Activated naive CD4-positive, alpha-beta T cell treated with anti-CD3 and anti-CD28 coated beads, Interleukin-2, amount 10 ng/mL, durations not matched to agents 7 days and 5 days (primary cell): ENCODE measurements around the gene EIF1.

Source experiments
- CTCF ChIA-PET: fragments of 350-600 bp; sonication (Branson Sonifier 250); formaldehyde crosslinking; loops from one replicate; lab custom pipeline; 2021; ENCODE audit warnings: antibody characterized with exemption; lab: Charles Lee
- DNase-seq: peaks from one replicate; pipeline ENCODE4 v3.0.0-alpha.2; 2020
- H3K27ac Mint-ChIP-seq: one replicate; pipeline ENCODE4 v1.8.0; 2021; ENCODE audit warnings: mild to moderate bottlenecking, moderate library complexity, mixed read lengths
- H3K27me3 Mint-ChIP-seq: one replicate; pipeline ENCODE4 v1.8.0; 2021; ENCODE audit warnings: mild to moderate bottlenecking, mixed read lengths
- H3K36me3 Mint-ChIP-seq: one replicate; pipeline ENCODE4 v1.8.0; 2021; ENCODE audit warnings: mixed read lengths
- H3K4me1 Mint-ChIP-seq: one replicate; pipeline ENCODE4 v1.8.0; 2021; ENCODE audit warnings: mixed read lengths
- H3K4me3 Mint-ChIP-seq: one replicate; pipeline ENCODE4 v1.8.0; 2021; ENCODE audit warnings: mild to moderate bottlenecking, moderate library complexity, mixed read lengths
- H3K9me3 Mint-ChIP-seq: one replicate; pipeline ENCODE4 v1.8.0; 2021; ENCODE audit warnings: mixed read lengths

The EIF1 gene

DNA sequence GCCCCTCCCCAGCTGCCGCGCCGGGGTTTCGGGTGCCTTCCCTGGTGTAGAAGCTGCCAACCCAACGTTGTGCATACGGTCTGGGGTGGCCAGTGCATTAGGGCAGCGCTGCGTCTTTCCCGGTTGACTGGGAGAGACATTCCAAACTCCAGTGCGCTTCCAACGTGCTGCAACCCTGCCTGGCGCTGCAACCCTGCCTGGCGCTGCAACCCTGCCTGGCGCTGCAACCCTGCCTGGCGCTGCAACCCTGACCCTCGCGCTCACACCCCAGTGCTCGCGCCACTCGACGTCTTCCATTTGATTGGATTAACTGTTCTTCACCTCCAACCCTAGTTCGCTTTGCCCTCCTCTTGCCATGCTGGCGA is 46.2 kb downstream of the EIF1 start:
- H3K27me3 Mint-ChIP-seq, result peaks cover 82% of the 10 kb centered on the region
- H3K4me3 Mint-ChIP-seq, result no peak overlapping the region
- no peaks in the 10 kb centered on the region for H3K9me3 Mint-ChIP-seq
- H3K4me1 Mint-ChIP-seq, result peaks cover 8% of the 10 kb centered on the region
- no peak for DNase-seq
- H3K36me3 Mint-ChIP-seq, result no peaks in the 10 kb centered on the region
- no peak overlapping the region for H3K27ac Mint-ChIP-seq
- CTCF ChIA-PET, result interaction anchor here (1.0 to 4.4 kb wide), 4 partner anchors 8 to 66 kb away, joined by 3 to 55 read pairs (median 3); no protein-coding TSS in a partner anchor

DNA sequence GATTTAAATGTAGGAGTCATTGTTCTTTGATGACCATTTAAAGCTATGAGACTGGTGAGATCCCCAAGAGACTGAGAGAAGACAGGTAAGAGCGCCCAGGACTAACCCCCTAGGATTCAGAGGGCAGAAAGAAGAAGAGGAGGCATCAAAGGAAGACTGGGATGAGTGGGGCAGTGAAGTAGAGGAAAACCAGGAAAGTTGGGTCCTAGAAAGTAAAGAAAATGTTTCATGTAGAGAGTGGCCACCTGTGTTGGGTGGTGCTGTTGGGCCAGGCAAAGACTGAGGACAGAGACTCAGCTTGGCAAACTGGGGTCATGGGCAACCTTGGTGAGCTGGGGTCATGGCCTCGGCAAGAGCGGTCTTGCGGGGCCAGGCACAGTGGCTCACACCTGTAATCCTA is 47.1 kb downstream of the EIF1 start:
- Mint-ChIP-seq H3K36me3 (no peaks in the 10 kb centered on the region), H3K4me3 (no peak overlapping the region), H3K9me3 (no peaks in the 10 kb centered on the region), H3K4me1 (peaks cover 8% of the 10 kb centered on the region), H3K27ac (no peak overlapping the region), H3K27me3 (peaks cover 74% of the 10 kb centered on the region)
- no peak for DNase-seq
- CTCF ChIA-PET, result interaction anchor here (1.1 to 4.4 kb wide), 3 partner anchors 8 to 229 kb away, joined by 3 to 55 read pairs (median 3); no protein-coding TSS in a partner anchor

DNA sequence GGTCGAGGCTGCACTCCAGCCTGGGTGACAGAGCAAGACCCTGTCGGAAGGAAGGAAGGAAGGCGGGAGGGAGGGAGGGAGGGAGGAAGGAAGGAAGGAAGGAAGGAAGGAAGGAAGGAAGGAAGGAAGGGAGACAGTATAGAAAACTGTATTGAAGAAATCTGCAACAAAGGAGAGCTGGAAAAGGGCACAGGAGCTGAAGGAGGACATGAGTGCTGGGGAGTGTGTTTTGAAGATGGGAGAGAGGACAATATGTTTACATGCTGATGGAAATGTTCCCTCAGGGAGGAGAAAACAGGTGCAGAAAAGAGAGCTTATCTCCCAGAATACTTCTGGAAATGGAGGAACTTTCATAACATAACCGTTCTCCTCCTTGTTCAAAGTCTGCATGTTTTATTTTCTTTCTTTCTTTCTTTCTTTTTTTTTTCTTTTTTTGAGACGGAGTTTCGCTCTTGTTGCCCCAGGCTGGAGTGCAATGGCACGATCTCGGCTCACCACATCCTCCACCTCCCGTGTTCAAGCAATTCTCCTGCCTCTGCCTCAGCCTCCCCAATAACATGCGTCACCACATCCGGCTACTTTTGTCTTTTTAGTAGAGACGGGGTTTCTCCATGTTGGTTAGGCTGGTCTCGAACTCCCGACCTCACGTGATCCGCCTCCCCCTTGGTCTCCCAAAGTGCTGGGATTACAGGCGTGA is 48.4 kb downstream of the EIF1 start:
- Mint-ChIP-seq H3K27me3 (peaks cover 63% of the 10 kb centered on the region), H3K27ac (peak overlapping the region; percentile 56)

DNA sequence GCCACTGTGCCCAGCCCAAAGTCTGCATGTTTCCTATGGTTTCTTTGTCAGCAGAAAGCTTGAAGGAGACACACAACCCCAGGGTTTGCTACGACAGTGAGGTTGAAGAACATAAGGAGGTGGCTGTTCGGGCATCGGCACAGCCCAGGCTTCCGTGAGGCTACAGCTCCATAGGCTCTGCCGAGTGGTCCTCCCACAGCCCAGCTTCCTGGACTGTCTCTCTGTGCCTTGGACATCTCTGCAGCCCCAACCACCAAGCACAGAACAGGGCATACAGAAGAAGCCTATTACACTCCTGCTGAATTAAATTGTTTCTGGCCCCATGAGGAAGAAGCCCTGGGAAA is 49.0 kb downstream of the EIF1 start:
- H3K9me3 Mint-ChIP-seq, result no peaks in the 10 kb centered on the region
- peak overlapping the region; percentile 56 for H3K27ac Mint-ChIP-seq
- no peak for DNase-seq
- CTCF ChIA-PET, result interaction anchor here (0.7 to 4.4 kb wide), 10 partner anchors 10 to 726 kb away, joined by 3 to 55 read pairs (median 4); partner anchors contain the start of gene P3H4
- peaks cover 58% of the 10 kb centered on the region for H3K27me3 Mint-ChIP-seq
- no peak overlapping the region for H3K4me3 Mint-ChIP-seq
- H3K4me1 Mint-ChIP-seq, result peaks cover 8% of the 10 kb centered on the region
- no peaks in the 10 kb centered on the region for H3K36me3 Mint-ChIP-seq

More for the DNA sequence above, 48.4 kb downstream of the EIF1 start:
- no peaks in the 10 kb centered on the region for H3K9me3 Mint-ChIP-seq
- H3K36me3 Mint-ChIP-seq, result no peaks in the 10 kb centered on the region
- DNase-seq, result no peak
- CTCF ChIA-PET, result interaction anchor here (0.7 to 4.4 kb wide), 10 partner anchors 9 to 727 kb away, joined by 3 to 55 read pairs (median 4); partner anchors contain the start of gene P3H4
- H3K4me1 Mint-ChIP-seq, result peaks cover 8% of the 10 kb centered on the region
- H3K4me3 Mint-ChIP-seq, result no peak overlapping the region

DNA sequence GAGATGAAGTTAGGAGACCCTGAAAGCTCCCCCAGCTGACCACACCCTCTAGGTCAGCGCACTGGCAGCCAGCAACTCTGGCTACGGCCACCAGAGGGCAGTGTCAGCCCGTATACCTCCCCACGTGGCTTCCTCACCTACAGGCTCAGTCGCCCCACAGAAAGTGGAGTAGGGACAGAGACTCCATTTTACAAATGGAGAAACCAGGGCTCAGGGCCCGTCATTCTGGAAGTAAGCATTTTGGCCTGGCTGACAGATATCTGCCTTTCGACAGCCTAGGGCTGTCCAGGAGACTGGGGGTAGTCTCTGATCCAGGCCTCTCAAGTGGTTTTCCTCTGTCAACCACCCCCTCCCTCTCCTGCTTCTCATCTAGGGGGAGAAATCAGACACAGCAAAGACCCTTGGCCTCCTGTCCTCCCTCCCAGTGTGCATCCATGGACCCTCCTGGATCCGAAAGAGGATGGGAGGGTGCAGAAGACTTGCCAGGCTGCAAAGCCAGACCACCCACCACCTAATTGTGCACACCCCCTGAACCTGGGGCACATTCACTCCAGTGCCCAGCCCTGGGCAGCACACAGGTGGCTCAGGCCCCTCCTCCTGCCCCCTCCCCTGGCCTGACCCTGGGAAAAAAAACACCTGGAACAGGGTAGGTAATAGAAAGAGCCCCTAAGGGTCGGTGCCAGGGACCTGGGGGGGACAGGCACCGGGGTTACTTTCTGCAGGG is 49.6 kb downstream of the EIF1 start:
- Mint-ChIP-seq H3K4me3 (no peak overlapping the region), H3K4me1 (peaks cover 8% of the 10 kb centered on the region), H3K27me3 (peaks cover 52% of the 10 kb centered on the region), H3K27ac (peak overlapping the region; percentile 56), H3K36me3 (no peaks in the 10 kb centered on the region), H3K9me3 (no peaks in the 10 kb centered on the region)
- peak; percentile 86 for DNase-seq
- CTCF ChIA-PET, result interaction anchor here (0.7 to 4.4 kb wide), 9 partner anchors 10 to 726 kb away, joined by 3 to 55 read pairs (median 5); partner anchors contain the start of gene P3H4

DNA sequence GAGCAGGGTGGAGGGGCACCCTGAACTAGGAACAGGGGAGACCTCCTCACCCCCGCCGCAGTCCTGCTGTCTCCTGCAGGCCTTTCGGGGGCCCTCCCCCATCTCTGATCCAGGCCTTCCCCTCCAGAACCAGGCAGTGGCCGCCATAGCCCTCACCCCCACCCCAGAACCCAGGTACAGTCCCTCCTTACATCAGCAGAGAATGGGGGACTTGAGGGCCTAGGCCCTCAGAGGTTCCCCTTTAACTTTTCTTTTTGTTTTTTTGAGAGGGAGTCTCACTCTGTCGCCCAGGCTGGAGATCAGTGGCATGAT is 50.1 kb downstream of the EIF1 start:
- Mint-ChIP-seq H3K9me3 (no peaks in the 10 kb centered on the region), H3K4me3 (no peak overlapping the region), H3K27ac (no peak overlapping the region), H3K4me1 (peaks cover 5% of the 10 kb centered on the region), H3K36me3 (no peaks in the 10 kb centered on the region), H3K27me3 (peaks cover 47% of the 10 kb centered on the region)
- DNase-seq, result no peak
- CTCF ChIA-PET, result interaction anchor here (5.6 kb wide), 1 partner anchor 62 kb away, joined by 31 read pairs; no protein-coding TSS in a partner anchor

DNA sequence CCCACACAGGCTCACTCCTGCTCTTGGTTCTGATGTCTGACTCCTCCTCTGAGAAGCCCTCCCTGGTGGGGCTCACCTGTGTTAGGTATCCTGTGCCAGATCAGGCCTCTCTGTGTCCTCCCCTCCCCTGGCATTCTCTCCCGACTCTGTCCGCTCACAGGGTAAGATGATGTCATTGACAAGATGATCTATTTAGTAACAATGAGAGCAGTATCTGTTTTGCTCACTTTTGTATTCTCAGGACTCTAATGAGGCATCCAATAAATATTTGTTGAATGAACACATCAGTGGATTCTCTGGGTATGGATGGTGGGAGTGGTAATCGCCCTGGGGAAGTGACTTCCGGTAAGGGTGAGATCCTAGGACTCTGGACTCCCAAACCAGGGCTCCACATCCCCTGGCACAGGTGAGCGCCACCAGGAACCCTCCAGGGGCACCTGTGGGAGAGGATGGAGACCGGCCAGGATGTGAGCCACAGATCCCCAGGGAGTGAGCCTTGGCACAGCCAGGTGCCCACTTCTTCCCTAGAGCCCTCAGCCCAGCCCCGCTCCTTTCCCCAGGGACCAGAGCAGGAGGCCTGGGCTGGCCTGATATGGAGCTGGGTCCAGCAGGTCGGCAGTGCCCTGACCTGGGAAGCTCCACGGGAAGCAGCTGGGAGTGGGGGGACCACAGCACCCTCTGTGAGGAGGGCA is 51.1 kb downstream of the EIF1 start:
- no peak overlapping the region for H3K4me3 Mint-ChIP-seq
- no peak overlapping the region for H3K27ac Mint-ChIP-seq
- H3K27me3 Mint-ChIP-seq, result peaks cover 36% of the 10 kb centered on the region
- CTCF ChIA-PET, result interaction anchor here (5.6 kb wide), 1 partner anchor 61 kb away, joined by 31 read pairs; no protein-coding TSS in a partner anchor
- no peak for DNase-seq
- H3K36me3 Mint-ChIP-seq, result no peaks in the 10 kb centered on the region
- no peaks in the 10 kb centered on the region for H3K9me3 Mint-ChIP-seq
- H3K4me1 Mint-ChIP-seq, result peaks cover 4% of the 10 kb centered on the region

DNA sequence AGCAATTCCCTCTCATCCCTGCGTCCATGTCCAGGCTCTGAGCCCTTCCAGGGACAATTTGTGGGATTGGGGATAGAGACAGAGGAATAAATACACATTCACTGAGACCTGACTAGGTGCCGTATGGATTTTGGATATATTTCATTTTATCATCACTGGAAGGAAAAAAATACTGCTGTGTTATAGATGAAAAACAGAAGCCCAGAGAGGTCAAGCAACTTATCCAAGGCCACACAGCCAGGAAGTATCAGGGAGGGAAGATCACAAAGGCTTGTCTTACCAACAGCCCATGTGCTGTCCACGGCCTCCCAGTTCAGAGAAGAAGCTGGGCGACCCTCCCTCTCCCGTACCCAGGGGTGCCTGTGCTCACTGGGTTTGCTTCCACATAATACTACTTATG is 51.8 kb downstream of the EIF1 start:
- Mint-ChIP-seq H3K27ac (no peak overlapping the region), H3K36me3 (no peaks in the 10 kb centered on the region), H3K4me1 (peaks cover 2% of the 10 kb centered on the region), H3K9me3 (no peaks in the 10 kb centered on the region), H3K27me3 (peaks cover 30% of the 10 kb centered on the region), H3K4me3 (no peak overlapping the region)
- DNase-seq, result no peak
- CTCF ChIA-PET, result interaction anchor here (5.6 kb wide), 1 partner anchor 61 kb away, joined by 31 read pairs; no protein-coding TSS in a partner anchor

DNA sequence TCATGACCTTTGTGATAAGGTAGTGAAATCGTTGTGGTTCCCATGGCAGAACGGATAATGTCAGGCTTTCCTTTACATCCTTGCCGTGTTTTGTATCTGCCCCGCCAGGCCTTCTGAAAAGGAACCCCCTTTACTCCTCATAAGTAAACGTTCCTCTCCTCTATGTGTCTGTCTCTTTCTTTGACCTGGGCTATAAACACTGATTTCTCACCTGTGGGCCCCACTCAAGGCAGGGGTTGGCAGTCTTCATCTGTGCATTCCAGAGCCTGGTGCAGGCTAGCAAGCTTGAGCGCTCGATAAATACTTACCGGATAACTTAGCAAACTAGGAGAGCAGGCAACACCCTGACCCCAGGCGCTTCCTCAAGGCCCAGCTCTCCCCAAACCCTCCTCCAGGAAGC is 53.0 kb downstream of the EIF1 start:
- DNase-seq, result no peak
- Mint-ChIP-seq H3K27ac (no peak overlapping the region), H3K36me3 (no peaks in the 10 kb centered on the region), H3K4me1 (peaks cover 2% of the 10 kb centered on the region), H3K9me3 (no peaks in the 10 kb centered on the region), H3K4me3 (no peak overlapping the region), H3K27me3 (peaks cover 28% of the 10 kb centered on the region)
- CTCF ChIA-PET, result interaction anchor here (0.6 to 5.6 kb wide), 3 partner anchors 13 to 60 kb away, joined by 3 to 31 read pairs (median 3); no protein-coding TSS in a partner anchor
